Endothelial cell of umbilical vein (primary cell): ENCODE data around the gene DPM2. TPM values are rescaled to one million over a fixed set of nuclear protein-coding genes. Genes with fewer than 3 reads are reported as not detected.

Experiments
- BruUV-seq: library from RNA; stranded (reverse); fragments of 400-500 nt; replicated peaks from 2 replicates; lab custom pipeline; 2021; lab: Mats Ljungman, UMichigan
- CTCF ChIA-PET: fragments of 300-600, 350-600 bp; sonication (Branson Sonifier 250); formaldehyde crosslinking; loops from one replicate; lab custom pipeline; 2021; ENCODE audit warnings: antibody characterized with exemption, inconsistent platforms; lab: Charles Lee
- POLR2A ChIA-PET: fragments of 300-600, 350-600 bp; sonication (Branson Sonifier 250); formaldehyde crosslinking; loops from one replicate; lab custom pipeline; 2021; ENCODE audit warnings: antibody characterized with exemption, inconsistent platforms; lab: Charles Lee
- DNase-seq: peaks from one replicate; pipeline ENCODE4 v3.0.0-alpha.2; 2011; ENCODE audit warnings: low read depth, low spot score
- FAIRE-seq: peaks from 2 replicates; lab custom pipeline; 2011; peaks lifted over from hg19 to GRCh38; lab: Jason Lieb, UNC
- H2AFZ ChIP-seq: 2 replicates; pipeline ENCODE4 v1.6.0; 2012; ENCODE audit warnings: low read depth, low read length, control low read depth, inconsistent platforms
- H3K27ac ChIP-seq: 2 replicates; pipeline ENCODE4 v1.5.1; 2011; ENCODE audit warnings: low read depth, mild to moderate bottlenecking, control low read depth, low read length, moderate library complexity; ENCODE audit not compliant: insufficient read depth
- H3K27me3 ChIP-seq, 2 experiments: 2 replicates each; pipeline versions ENCODE4 v1.6.0 to v1.6.1; 2011; ENCODE audit warnings: low read length in 2 of 2, mixed read lengths in 1 of 2; ENCODE audit not compliant: control insufficient read depth in 2 of 2, insufficient read depth in 2 of 2
- H3K36me3 ChIP-seq, 2 experiments: 2 replicates in 1 of 2; 3 replicates in 1 of 2; pipeline ENCODE4 v1.5.1; 2011; ENCODE audit warnings: low read length in 2 of 2, mild to moderate bottlenecking in 1 of 2, moderate library complexity in 1 of 2; ENCODE audit not compliant: control insufficient read depth in 2 of 2, insufficient read depth in 2 of 2; ENCODE audit errors: extremely low read depth in 1 of 2
- H3K4me1 ChIP-seq: 3 replicates; pipeline ENCODE4 v1.5.1; 2011; ENCODE audit warnings: mild to moderate bottlenecking, low read length; ENCODE audit not compliant: control insufficient read depth, insufficient read depth; ENCODE audit errors: extremely low read depth
- H3K4me2 ChIP-seq: 2 replicates; pipeline ENCODE4 v1.6.1; 2011; ENCODE audit warnings: low read length, control low read depth, mixed read lengths; ENCODE audit not compliant: insufficient read depth
- H3K4me3 ChIP-seq, 3 experiments: fragments of 200-600 bp in 1 of 3; sonication (generic), shearing (Covaris generic) in 1 of 3; replicated peaks in 1 of 3; 2 replicates each; pipeline ENCODE4 v1.5.1; 2011 to 2016; ENCODE audit warnings: control low read depth in 3 of 3, low read length in 3 of 3, mild to moderate bottlenecking in 2 of 3, inconsistent platforms in 1 of 3, low read depth in 1 of 3, moderate library complexity in 1 of 3; ENCODE audit not compliant: insufficient read depth in 1 of 3
- H3K79me2 ChIP-seq: 2 replicates; pipeline ENCODE4 v1.6.0; 2012; ENCODE audit warnings: low read length, inconsistent platforms; ENCODE audit not compliant: control insufficient read depth, insufficient read depth
- H3K9ac ChIP-seq: replicated peaks from 2 replicates; pipeline ENCODE3; 2011; ENCODE audit warnings: low read length, control low read depth; ENCODE audit not compliant: insufficient read depth; ENCODE audit errors: extremely low read depth
- H3K9me1 ChIP-seq: replicated peaks from 3 replicates; pipeline ENCODE4 v1.6.0; 2011; ENCODE audit warnings: mild to moderate bottlenecking, low read length; ENCODE audit not compliant: control insufficient read depth, insufficient read depth; ENCODE audit errors: extremely low read depth
- H3K9me3 ChIP-seq: replicated peaks from 2 replicates; pipeline ENCODE4 v1.5.1; 2012; ENCODE audit warnings: low read length, inconsistent platforms; ENCODE audit not compliant: control insufficient read depth, insufficient read depth
- H4K20me1 ChIP-seq: replicated peaks from 2 replicates; pipeline ENCODE3; 2011; ENCODE audit warnings: mild to moderate bottlenecking, low read length; ENCODE audit not compliant: control insufficient read depth, insufficient read depth; ENCODE audit errors: extremely low read depth
- CTCF ChIP-seq, 2 donors: IDR thresholded peaks; 1 replicate in 1 of 2; 2 replicates in 1 of 2; pipeline ENCODE4 v1.5.1; 2011; ENCODE audit warnings: low read length in 2 of 2, mild to moderate bottlenecking in 2 of 2, moderate library complexity in 2 of 2, control low read depth in 1 of 2, inconsistent platforms in 1 of 2, low read depth in 1 of 2; ENCODE audit not compliant: insufficient read depth in 1 of 2; ENCODE audit errors: extremely low read depth in 1 of 2
- EZH2 ChIP-seq: IDR thresholded peaks from 2 replicates; pipeline ENCODE4 v1.6.1; 2012; ENCODE audit warnings: borderline replicate concordance, low read depth, mild to moderate bottlenecking, moderate library complexity, low read length, inconsistent platforms; ENCODE audit not compliant: severe bottlenecking
- FOS ChIP-seq: IDR thresholded peaks from 2 replicates; pipeline ENCODE4 v1.6.1; 2011; ENCODE audit warnings: mild to moderate bottlenecking, low read length, moderate library complexity, borderline replicate concordance; ENCODE audit not compliant: insufficient read depth
- GATA2 ChIP-seq: IDR thresholded peaks from 2 replicates; pipeline ENCODE4 v1.7.0; 2011; ENCODE audit warnings: low read depth, mild to moderate bottlenecking, moderate library complexity, mixed read lengths, low read length; ENCODE audit not compliant: insufficient read length, insufficient read depth
- JUN ChIP-seq: IDR thresholded peaks from 2 replicates; pipeline ENCODE4 v1.6.1; 2011; ENCODE audit warnings: borderline replicate concordance, low read depth; ENCODE audit not compliant: insufficient read length, insufficient read depth
- MAX ChIP-seq: IDR thresholded peaks from 2 replicates; pipeline ENCODE4 v1.6.1; 2011; ENCODE audit not compliant: insufficient read depth, insufficient read length
- MYC ChIP-seq: IDR thresholded peaks from one replicate; pipeline ENCODE4 v1.6.1; 2011; ENCODE audit warnings: mild to moderate bottlenecking, low read depth, low read length
- POLR2A ChIP-seq: IDR thresholded peaks from 2 replicates; pipeline ENCODE4 v1.6.1; 2012; ENCODE audit warnings: low read depth, mild to moderate bottlenecking, control low read depth, low read length
- POLR2AphosphoS5 ChIP-seq: IDR thresholded peaks from 2 replicates; pipeline ENCODE4 v1.6.1; 2012; ENCODE audit warnings: low read depth, mild to moderate bottlenecking, control low read depth, low read length, moderate library complexity; ENCODE audit not compliant: insufficient read depth
- dilution Hi-C: fragments of 300-500 bp; cut with MboI; formaldehyde crosslinking; loops from one replicate; pipeline ENCODE4 v1.15.0; 2019; ENCODE audit warnings: low sequenced_read_pairs; ENCODE audit not compliant: extremely low pct_ligation_motif_present
- intact Hi-C: fragments of 100-400 bp; cut with micrococcal nuclease; formaldehyde crosslinking; loops from one replicate; pipeline ENCODE4 v1.10.0; 2022
- polyA plus RNA-seq, 4 experiments: library from polyadenylated mRNA; depleted of rRNA in 3 of 4; stranded (reverse) in 3 of 4; unstranded in 1 of 4; fragments of >200 nt; gene quantifications; 2 replicates each; pipeline versions ENCODE4 v1.2.1 to v1.2.3, GENCODE V29; 2011 to 2012; ENCODE audit warnings: missing spikeins in 1 of 4
- total RNA-seq: library from RNA; stranded (reverse); gene quantifications from 2 replicates; pipeline ENCODE4 v1.2.3, GENCODE V29; 2021

Gene DPM2
- total and polyA plus RNA-seq, 2 donors (not counting 3 experiments of a cell fraction or from before 2014, with no cell fraction given) = 47.9 to 63.9 TPM

GRCh38 chr9:127963359-127964064, 25.9 kb upstream of the DPM2 start:
- ChIA-PET POLR2A (no interaction called here), CTCF (interaction anchor here (1.5 kb wide), 1 partner anchor 21 kb away, joined by 3 read pairs; no protein-coding TSS in a partner anchor)
- Histone ChIP-seq H3K9ac (no peak overlapping the region), H4K20me1 (no peaks in the 10 kb centered on the region), H3K4me3 (no peak overlapping the region), H3K27ac (no peak overlapping the region), H3K9me3 (no peaks in the 10 kb centered on the region), H3K27me3 (no peaks in the 10 kb centered on the region), H2AFZ (no peak overlapping the region), H3K79me2 (peaks cover 4% of the 10 kb centered on the region), H3K36me3 (no peaks in the 10 kb centered on the region), H3K4me1 (peaks cover 12% of the 10 kb centered on the region), H3K9me1 (no peaks in the 10 kb centered on the region), H3K4me2 (no peak overlapping the region)
- TF ChIP-seq CTCF (IDR thresholded peaks at IDR 0.05; ENCODE audit: extremely low read depth in 1 of 2, insufficient read depth in 1 of 2, low read depth in 1 of 2, low read length in 2 of 2) (no peak), GATA2 (no peak), JUN (no peak), EZH2 (no peak), FOS (no peak), POLR2A (no peak), MYC (no peak), POLR2AphosphoS5 (no peak), MAX (no peak)
- no TSS peak for BruUV-seq
- DNase-seq (no peak), FAIRE-seq (no peak)
- dilution Hi-C loops (no loop called here), intact Hi-C loops (loop anchor here (2.0 kb wide), 1 partner anchor 17 kb away; the partner anchor contains the start of gene EEIG1)
